H1 (cell line): Measurements from ENCODE around the gene CAVIN2. TPM values are rescaled to one million over a fixed set of nuclear protein-coding genes. Genes with fewer than 3 reads are reported as not detected.

Experiments used
- CTCF ChIA-PET: fragments of 300-600 bp; sonication (Branson Sonifier 250); formaldehyde crosslinking; loops from one replicate; lab custom pipeline; 2021; ENCODE audit not compliant: partially characterized antibody; lab: Charles Lee
- POLR2A ChIA-PET: fragments of 300-600 bp; sonication (Branson Sonifier 250); formaldehyde crosslinking; loops from one replicate; lab custom pipeline; 2021; ENCODE audit warnings: inconsistent platforms; ENCODE audit not compliant: partially characterized antibody; lab: Charles Lee
- DNase-seq, 2 experiments: peaks; one replicate each; pipeline versions ENCODE4 v3.0.0 to v3.0.0-alpha.2; 2010 to 2022; ENCODE audit warnings: low spot score in 2 of 2, low read depth in 1 of 2, mixed read lengths in 1 of 2
- FAIRE-seq: peaks from 2 replicates; lab custom pipeline; 2011; peaks lifted over from hg19 to GRCh38; lab: Jason Lieb, UNC
- H2AFZ ChIP-seq: 2 replicates; pipeline ENCODE4 v1.8.1; 2012; ENCODE audit warnings: low read length, inconsistent platforms
- H2AK5ac ChIP-seq: 2 replicates; pipeline ENCODE4 v1.6.1; 2013; ENCODE audit warnings: low read depth, low read length
- H2BK120ac ChIP-seq: replicated peaks from 2 replicates; pipeline ENCODE3; 2013; ENCODE audit warnings: low read depth, low read length, inconsistent platforms
- H2BK12ac ChIP-seq: 2 replicates; pipeline ENCODE4 v1.6.1; 2013; ENCODE audit warnings: low read depth, low read length
- H2BK15ac ChIP-seq: 2 replicates; pipeline ENCODE4 v1.6.1; 2013; ENCODE audit warnings: low read length
- H2BK20ac ChIP-seq: 2 replicates; pipeline ENCODE4 v1.6.1; 2013; ENCODE audit warnings: low read length
- H2BK5ac ChIP-seq: 2 replicates; pipeline ENCODE4 v1.6.1; 2013; ENCODE audit warnings: low read depth, low read length
- H3K14ac ChIP-seq: 2 replicates; pipeline ENCODE4 v1.6.1; 2013; ENCODE audit warnings: inconsistent platforms; ENCODE audit not compliant: insufficient read length
- H3K18ac ChIP-seq: 2 replicates; pipeline ENCODE4 v1.6.1; 2013; ENCODE audit warnings: low read length; ENCODE audit errors: extremely low read depth
- H3K23ac ChIP-seq: 2 replicates; pipeline ENCODE4 v1.6.1; 2013; ENCODE audit warnings: inconsistent platforms; ENCODE audit not compliant: insufficient read length
- H3K23me2 ChIP-seq: 2 replicates; pipeline ENCODE4 v1.6.1; 2013; ENCODE audit warnings: low read depth, low read length
- H3K27ac ChIP-seq: 2 replicates; pipeline ENCODE4 v1.6.1; 2011; ENCODE audit warnings: low read depth, low read length, inconsistent platforms
- H3K27me3 ChIP-seq, 4 experiments: replicated peaks in 1 of 4; 1 replicate in 1 of 4; 2 replicates in 3 of 4; pipeline versions ENCODE4 v1.6.1 to v1.8.1; 2011 to 2013; ENCODE audit warnings: low read length in 3 of 4, mild to moderate bottlenecking in 3 of 4, inconsistent platforms in 2 of 4, mixed read lengths in 2 of 4, moderate library complexity in 1 of 4; ENCODE audit not compliant: control insufficient read depth in 3 of 4, insufficient read depth in 3 of 4; ENCODE audit errors: extremely low read depth in 1 of 4
- H3K36me3 ChIP-seq, 4 experiments: 2 replicates each; pipeline versions ENCODE4 v1.6.1 to v1.8.1; 2011 to 2013; ENCODE audit warnings: mild to moderate bottlenecking in 4 of 4, low read length in 3 of 4, moderate library complexity in 2 of 4, control low read depth in 1 of 4, inconsistent platforms in 1 of 4; ENCODE audit not compliant: insufficient read depth in 4 of 4, control insufficient read depth in 2 of 4
- H3K4ac ChIP-seq: replicated peaks from 2 replicates; pipeline ENCODE3; 2013; ENCODE audit warnings: low read length, low read depth, mixed read lengths, inconsistent platforms; ENCODE audit not compliant: insufficient read length
- H3K4me1 ChIP-seq, 4 experiments: replicated peaks in 1 of 4; 1 replicate in 1 of 4; 2 replicates in 3 of 4; pipeline versions ENCODE4 v1.6.1 to v1.8.1; 2011 to 2013; ENCODE audit warnings: low read length in 3 of 4, inconsistent platforms in 2 of 4, mixed read lengths in 1 of 4; ENCODE audit not compliant: insufficient read depth in 4 of 4, control insufficient read depth in 3 of 4
- H3K4me2 ChIP-seq, 2 experiments: 2 replicates each; pipeline versions ENCODE4 v1.6.1 to v1.8.1; 2011 to 2013; ENCODE audit warnings: low read depth in 2 of 2, low read length in 2 of 2, control low read depth in 1 of 2, inconsistent platforms in 1 of 2, mild to moderate bottlenecking in 1 of 2; ENCODE audit not compliant: insufficient read depth in 1 of 2
- H3K4me3 ChIP-seq, 4 experiments: fragments of 200-600, 300-600 bp in 1 of 4; sonication (generic), shearing (Covaris generic), sonication (Bioruptor Twin) in 1 of 4; 2 replicates each; pipeline versions ENCODE4 v1.5.1 to v1.8.1; 2011 to 2016; ENCODE audit warnings: low read length in 4 of 4, low read depth in 3 of 4, control low read depth in 2 of 4, inconsistent platforms in 2 of 4, mild to moderate bottlenecking in 2 of 4, mixed read lengths in 1 of 4, moderate library complexity in 1 of 4; ENCODE audit not compliant: insufficient read depth in 2 of 4; ENCODE audit errors: extremely low read depth in 1 of 4
- H3K56ac ChIP-seq: replicated peaks from 2 replicates; pipeline ENCODE3; 2013; ENCODE audit warnings: low read depth, mild to moderate bottlenecking, mixed read lengths, low read length, inconsistent platforms; ENCODE audit not compliant: insufficient read length
- H3K79me1 ChIP-seq: 2 replicates; pipeline ENCODE4 v1.6.1; 2013; ENCODE audit warnings: low read depth, low read length, control low read depth
- H3K79me2 ChIP-seq, 2 experiments: 2 replicates each; pipeline versions ENCODE4 v1.6.1 to v1.8.1; 2012 to 2013; ENCODE audit warnings: low read length in 2 of 2, mild to moderate bottlenecking in 2 of 2, inconsistent platforms in 1 of 2; ENCODE audit not compliant: insufficient read depth in 2 of 2, control insufficient read depth in 1 of 2
- H3K9ac ChIP-seq, 4 experiments: replicated peaks in 1 of 4; 1 replicate in 1 of 4; 2 replicates in 3 of 4; pipeline versions ENCODE4 v1.6.1 to v1.8.1; 2011 to 2013; ENCODE audit warnings: low read depth in 3 of 4, low read length in 3 of 4, control low read depth in 2 of 4, mild to moderate bottlenecking in 2 of 4, moderate library complexity in 2 of 4, inconsistent platforms in 1 of 4; ENCODE audit errors: extremely low read depth in 1 of 4
- H3K9me3 ChIP-seq, 2 experiments: 2 replicates each; pipeline versions ENCODE4 v1.6.1 to v1.8.1; 2012 to 2013; ENCODE audit warnings: mild to moderate bottlenecking in 2 of 2, moderate library complexity in 2 of 2, control low read depth in 1 of 2, inconsistent platforms in 1 of 2, low read depth in 1 of 2, low read length in 1 of 2, mixed read lengths in 1 of 2; ENCODE audit not compliant: insufficient read depth in 2 of 2
- H4K20me1 ChIP-seq, 2 experiments: replicated peaks in 1 of 2; 2 replicates each; pipeline versions ENCODE3 to v1.8.1; 2011 to 2013; ENCODE audit warnings: inconsistent platforms in 2 of 2, low read length in 2 of 2, mild to moderate bottlenecking in 1 of 2; ENCODE audit not compliant: insufficient read depth in 2 of 2, control insufficient read depth in 1 of 2
- H4K5ac ChIP-seq: 2 replicates; pipeline ENCODE4 v1.6.1; 2013; ENCODE audit warnings: low read length, low read depth, mixed read lengths, inconsistent platforms; ENCODE audit not compliant: insufficient read length
- H4K8ac ChIP-seq: 2 replicates; pipeline ENCODE4 v1.8.0; 2013; ENCODE audit warnings: mild to moderate bottlenecking, moderate library complexity, low read length, inconsistent platforms; ENCODE audit not compliant: insufficient read depth; ENCODE audit errors: extremely low read depth
- H4K91ac ChIP-seq: replicated peaks from 2 replicates; pipeline ENCODE3; 2013; ENCODE audit warnings: low read length, mixed read lengths, inconsistent platforms; ENCODE audit not compliant: insufficient read length
- CTCF ChIP-seq, 3 experiments: IDR thresholded peaks; 1 replicate in 2 of 3; 2 replicates in 1 of 3; pipeline versions ENCODE4 v1.5.1 to v1.6.1; 2011; ENCODE audit warnings: low read length in 3 of 3, mild to moderate bottlenecking in 3 of 3, inconsistent platforms in 2 of 3, low read depth in 1 of 3, moderate library complexity in 1 of 3; ENCODE audit not compliant: insufficient read depth in 1 of 3; ENCODE audit errors: control extremely low read depth in 1 of 3
- FOSL1 ChIP-seq: IDR thresholded peaks from 2 replicates; pipeline ENCODE4 v1.6.1; 2011; ENCODE audit warnings: mild to moderate bottlenecking, low read depth, low read length, moderate library complexity; ENCODE audit not compliant: insufficient read depth
- GABPA ChIP-seq: IDR thresholded peaks from 2 replicates; pipeline ENCODE4 v1.6.1; 2011; ENCODE audit warnings: mild to moderate bottlenecking, low read length, moderate library complexity, borderline replicate concordance; ENCODE audit not compliant: insufficient read depth
- HDAC6 ChIP-seq: IDR thresholded peaks from one replicate; pipeline ENCODE4 v1.7.1; 2012; ENCODE audit warnings: low read depth, mild to moderate bottlenecking, inconsistent platforms, low read length, moderate library complexity
- PHF8 ChIP-seq: fragments of 200-600 bp; sonication (generic); conservative IDR thresholded peaks from 2 replicates; pipeline ENCODE4 v1.7.1; 2012; ENCODE audit warnings: low read depth, mild to moderate bottlenecking, inconsistent platforms, low read length, moderate library complexity
- POLR2AphosphoS5 ChIP-seq: IDR thresholded peaks from 2 replicates; pipeline ENCODE4 v1.6.1; 2011; ENCODE audit warnings: low read depth, low read length
- RBBP5 ChIP-seq: IDR thresholded peaks from 2 replicates; pipeline ENCODE4 v1.7.1; 2012; ENCODE audit warnings: low read depth, mild to moderate bottlenecking, inconsistent platforms, low read length, moderate library complexity, borderline replicate concordance
- SP1 ChIP-seq: IDR thresholded peaks from 2 replicates; pipeline ENCODE4 v1.6.1; 2011; ENCODE audit warnings: low read depth, low read length
- WGBS, 2 experiments: shearing (Covaris generic) in 1 of 2; methylation state at CpG; one replicate each; pipeline versions ENCODE4 v1.1.6 to v1.1.7; 2013 to 2015; ENCODE audit warnings: low lambda C conversion rate in 2 of 2, mixed read lengths in 2 of 2, inconsistent platforms in 1 of 2, low coverage in 1 of 2, missing lambda C conversion rate in 1 of 2; ENCODE audit not compliant: insufficient replicate concordance in 2 of 2, insufficient coverage in 1 of 2, insufficient read length in 1 of 2; ENCODE audit errors: extremely low coverage in 1 of 2, missing lambda C conversion rate in 1 of 2; 5-methylcytosine and 5-hydroxymethylcytosine counted together
- polyA plus RNA-seq, 7 experiments: library from polyadenylated mRNA; depleted of rRNA in 3 of 7; stranded (reverse) in 5 of 7; unstranded in 2 of 7; fragments of >200 nt in 5 of 7; fragments of 200-250 nt in 2 of 7; gene quantifications; 1 replicate in 5 of 7; 2 replicates in 1 of 7; 4 replicates in 1 of 7; pipeline versions ENCODE4 v1.2.1 to v1.2.3, GENCODE V29; 2011 to 2013; ENCODE audit warnings: missing spikeins in 2 of 7, mixed read lengths in 2 of 7
- total RNA-seq: library from RNA; stranded (reverse); fragmentation: NEBNext Ultra II Directional; extraction: Animal tissue kit (Norgen Biotek cat#: 25700); gene quantifications from 2 replicates; pipeline ENCODE4 v1.2.1, GENCODE V29; 2021

CAVIN2 gene
- total and polyA plus RNA-seq, 2 of the 8 experiments (the other 6 are each of a cell fraction or from before 2014, with no cell fraction given): 0.03 TPM; not detected in 1

- FAIRE-seq: no peak
- POLR2A ChIA-PET: no interaction called here
- TF ChIP-seq CTCF (IDR thresholded peaks at IDR 0.05; ENCODE audit: control extremely low read depth in 1 of 3, insufficient read depth in 1 of 3, low read depth in 1 of 3, low read length in 3 of 3) (no peak), RBBP5 (no peak), GABPA (no peak), HDAC6 (no peak), POLR2AphosphoS5 (no peak), FOSL1 (no peak), PHF8 (no peak), SP1 (no peak)
Observed at GRCh38 chr2:191848771-191849767, 2.2 kb upstream of the CAVIN2 start.

More at GRCh38 chr2:191848771-191849767, 2.2 kb upstream of the CAVIN2 start:
- Histone ChIP-seq H3K9ac (no peak overlapping the region), H4K5ac (no peak overlapping the region), H4K91ac (no peak overlapping the region), H3K27me3 (no peaks in the 10 kb centered on the region), H3K79me1 (no peaks in the 10 kb centered on the region), H3K4me3 (no peak overlapping the region), H4K20me1 (no peaks in the 10 kb centered on the region), H3K14ac (no peak overlapping the region), H2BK12ac (no peak overlapping the region), H3K79me2 (no peaks in the 10 kb centered on the region), H2BK20ac (no peak overlapping the region), H3K23me2 (no peaks in the 10 kb centered on the region), H3K23ac (no peak overlapping the region), H2AFZ (0 out of 2 replicates have a peak overlapping the region, but pooled peaks have one; percentile 54), H3K4me2 (no peak overlapping the region), H4K8ac (no peak overlapping the region), H2BK5ac (no peak overlapping the region), H3K4me1 (peaks cover 0 to 9% (median 6%) of the 10 kb centered on the region in 4 experiments; a peak in 5 of 7 replicates), H3K18ac (no peak overlapping the region), H3K9me3 (no peaks in the 10 kb centered on the region), H2AK5ac (no peak overlapping the region), H2BK15ac (no peak overlapping the region), H3K4ac (no peak overlapping the region), H3K27ac (no peak overlapping the region), H2BK120ac (no peak overlapping the region), H3K36me3 (no peaks in the 10 kb centered on the region), H3K56ac (no peak overlapping the region)
- CTCF ChIA-PET: interaction anchor here (1.2 to 5.3 kb wide), 4 partner anchors 13 to 21 kb away, joined by 3 to 27 read pairs (median 10); no protein-coding TSS in a partner anchor
- WGBS, 2 experiments: 79 to 100% methylated on average over 2 to 7 of the region's 7 CpGs
- no peak for DNase-seq
